ENCODE data around the gene ZFP42.

Gene ZFP42

DNA sequence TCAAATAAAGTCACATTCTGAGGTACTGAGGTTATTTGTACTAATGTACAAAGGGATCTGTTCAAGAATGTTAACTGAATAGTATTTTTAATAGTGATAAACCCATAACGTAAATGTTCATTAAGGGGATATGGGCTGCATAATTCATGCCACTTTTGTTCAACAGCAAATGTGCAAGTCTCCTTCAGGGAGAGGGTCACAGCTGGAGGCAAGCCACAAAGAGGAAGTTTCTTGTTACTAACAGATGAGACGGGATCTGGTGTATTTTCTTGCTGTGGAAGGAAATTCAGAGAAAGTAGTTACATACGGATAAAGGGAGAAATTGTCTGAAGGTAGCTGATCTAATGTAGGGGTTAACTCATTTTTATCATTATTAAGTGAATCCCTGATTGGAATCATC lies 10.0 kb downstream of the ZFP42 start:
- no peak overlapping the region for H3K4me3 ChIP-seq (ENCODE audit: low read depth, low read length)
- no peak for DNase-seq (ENCODE audit: low read depth)
- no peak for TF ChIP-seq CTCF (IDR thresholded peaks at IDR 0.05; ENCODE audit: control insufficient read depth, extremely low read depth, insufficient read depth)

- no peak for DNase-seq (ENCODE audit: low read depth)
- no peak for TF ChIP-seq CTCF (IDR thresholded peaks at IDR 0.05; ENCODE audit: control insufficient read depth, extremely low read depth, insufficient read depth)
- H3K4me3 ChIP-seq (ENCODE audit: low read depth, low read length), result no peak overlapping the region
These were observed 10.8 kb downstream of the ZFP42 start for GRCh38 chr4:188006285-188006848.

DNA sequence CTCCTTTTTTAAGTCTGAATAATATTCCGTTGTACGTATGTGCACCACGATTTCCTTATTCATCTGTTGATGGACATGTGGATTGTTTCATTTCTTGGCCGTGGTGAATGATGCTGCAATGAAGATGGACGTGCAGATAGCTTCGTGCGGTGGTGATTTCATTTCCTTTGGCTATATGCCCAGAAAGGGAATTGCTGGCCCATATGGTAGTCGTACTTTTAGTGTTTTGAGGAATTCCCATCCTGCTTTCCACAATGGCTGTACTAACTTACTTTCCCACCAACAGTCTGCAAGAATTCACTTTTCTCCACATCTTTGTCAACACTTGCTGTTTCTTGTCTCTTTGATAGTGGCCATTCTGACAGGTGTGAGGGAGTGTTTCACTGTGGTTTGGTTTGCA lies 12.8 kb downstream of the ZFP42 start:
- no peak overlapping the region for H3K4me3 ChIP-seq (ENCODE audit: low read depth, low read length)
- DNase-seq (ENCODE audit: low read depth), result no peak
- no peak for TF ChIP-seq CTCF (IDR thresholded peaks at IDR 0.05; ENCODE audit: control insufficient read depth, extremely low read depth, insufficient read depth)

- no peak for DNase-seq (ENCODE audit: low read depth)
- no peak for TF ChIP-seq CTCF (IDR thresholded peaks at IDR 0.05; ENCODE audit: control insufficient read depth, extremely low read depth, insufficient read depth)
- H3K4me3 ChIP-seq (ENCODE audit: low read depth, low read length), result no peak overlapping the region
These were observed 16.9 kb downstream of the ZFP42 start for GRCh38 chr4:188012426-188012945.

DNA sequence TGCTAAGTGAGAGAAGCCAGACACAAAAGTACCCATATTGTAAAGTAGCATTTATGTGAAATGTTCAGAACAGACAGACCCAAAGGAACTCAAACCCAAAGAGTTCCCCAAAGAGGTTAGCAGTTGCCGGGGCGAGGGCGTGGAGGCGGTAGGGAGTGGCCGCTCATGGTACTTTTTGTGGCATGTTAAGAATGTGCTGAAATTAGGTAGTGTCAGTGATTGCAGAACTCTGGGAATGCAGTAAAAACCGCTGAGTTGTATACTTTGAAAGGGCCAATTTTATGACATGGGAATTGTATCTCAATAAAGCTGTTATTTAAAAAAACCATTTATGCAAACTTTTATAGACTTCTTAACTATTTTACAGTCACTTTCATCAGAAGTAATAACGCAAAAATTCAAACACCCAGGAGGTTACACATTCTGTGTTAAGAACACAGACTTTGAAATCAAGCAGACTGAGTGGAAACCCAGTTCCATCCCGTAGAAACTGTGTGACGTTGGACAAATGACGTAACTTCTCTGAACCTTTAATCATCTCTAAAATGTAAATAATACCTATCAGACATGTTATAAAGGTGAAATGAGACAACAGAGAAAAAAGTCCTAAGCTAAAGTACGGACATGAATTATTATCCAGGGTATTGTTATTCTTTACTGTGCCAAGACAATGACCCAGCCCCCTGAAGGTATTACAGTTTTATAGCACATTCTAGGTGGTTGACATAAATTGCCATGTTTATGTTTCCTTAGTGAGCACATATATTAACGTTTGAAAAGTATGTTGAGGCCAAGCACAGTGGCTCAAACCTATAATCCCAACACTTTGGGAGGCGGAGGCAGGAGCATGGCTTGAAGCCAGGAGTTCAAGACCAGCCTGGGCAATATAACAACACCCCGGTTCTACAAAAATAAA lies 19.7 kb downstream of the ZFP42 start:
- TF ChIP-seq CTCF (IDR thresholded peaks at IDR 0.05; ENCODE audit: control insufficient read depth, extremely low read depth, insufficient read depth), result no peak
- no peak for DNase-seq (ENCODE audit: low read depth)
- no peak overlapping the region for H3K4me3 ChIP-seq (ENCODE audit: low read depth, low read length)

- DNase-seq (ENCODE audit: low read depth), result no peak
- H3K4me3 ChIP-seq (ENCODE audit: low read depth, low read length), result no peak overlapping the region
- no peak for TF ChIP-seq CTCF (IDR thresholded peaks at IDR 0.05; ENCODE audit: control insufficient read depth, extremely low read depth, insufficient read depth)
These were observed 21.2 kb downstream of the ZFP42 start for GRCh38 chr4:188016754-188017153.

Data from LNCaP clone FGC (cell line).